Measurements from ENCODE around the gene ANXA1.

GRCh38 chr9:73206851-73207250 is 55.2 kb downstream of the ANXA1 start:
- no peak for TF ChIP-seq EZH2 (IDR thresholded peaks at IDR 0.05; ENCODE audit: low read length, missing control alignments)
- TF ChIP-seq, protein P1, sequence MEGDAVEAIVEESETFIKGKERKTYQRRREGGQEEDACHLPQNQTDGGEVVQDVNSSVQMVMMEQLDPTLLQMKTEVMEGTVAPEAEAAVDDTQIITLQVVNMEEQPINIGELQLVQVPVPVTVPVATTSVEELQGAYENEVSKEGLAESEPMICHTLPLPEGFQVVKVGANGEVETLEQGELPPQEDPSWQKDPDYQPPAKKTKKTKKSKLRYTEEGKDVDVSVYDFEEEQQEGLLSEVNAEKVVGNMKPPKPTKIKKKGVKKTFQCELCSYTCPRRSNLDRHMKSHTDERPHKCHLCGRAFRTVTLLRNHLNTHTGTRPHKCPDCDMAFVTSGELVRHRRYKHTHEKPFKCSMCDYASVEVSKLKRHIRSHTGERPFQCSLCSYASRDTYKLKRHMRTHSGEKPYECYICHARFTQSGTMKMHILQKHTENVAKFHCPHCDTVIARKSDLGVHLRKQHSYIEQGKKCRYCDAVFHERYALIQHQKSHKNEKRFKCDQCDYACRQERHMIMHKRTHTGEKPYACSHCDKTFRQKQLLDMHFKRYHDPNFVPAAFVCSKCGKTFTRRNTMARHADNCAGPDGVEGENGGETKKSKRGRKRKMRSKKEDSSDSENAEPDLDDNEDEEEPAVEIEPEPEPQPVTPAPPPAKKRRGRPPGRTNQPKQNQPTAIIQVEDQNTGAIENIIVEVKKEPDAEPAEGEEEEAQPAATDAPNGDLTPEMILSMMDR (conservative IDR thresholded peaks at IDR 0.05 in 1 of 2, IDR thresholded peaks at IDR 0.05 in 1 of 2; ENCODE audit: low read depth in 1 of 2, low read length in 2 of 2) = no peak
